Measurements from ENCODE around the gene HSD11B1L.

HSD11B1L gene

GRCh38 chr19:5692723-5693194 is 11.9 kb downstream of the HSD11B1L start:
- in situ Hi-C loops (cut with HindIII; ENCODE audit: low pct_unique_long_range_greater_than_20kb, low sequenced_read_pairs), result no loop called here
- no peak for TF ChIP-seq JUND (IDR thresholded peaks at IDR 0.05; ENCODE audit: low read depth)
- no peak for DNase-seq (ENCODE audit: low read depth in 1 of 2, low spot score in 1 of 2)

- no peak for DNase-seq (ENCODE audit: low read depth in 1 of 2, low spot score in 1 of 2)
- no peak for TF ChIP-seq JUND (IDR thresholded peaks at IDR 0.05; ENCODE audit: low read depth)
These were observed 12.7 kb downstream of the HSD11B1L start for GRCh38 chr19:5693195-5694166.

GRCh38 chr19:5694167-5694955 is 13.5 kb downstream of the HSD11B1L start:
- no peak for TF ChIP-seq JUND (IDR thresholded peaks at IDR 0.05; ENCODE audit: low read depth)
- DNase-seq (ENCODE audit: low read depth in 1 of 2, low spot score in 1 of 2), result no peak
- in situ Hi-C loops (cut with HindIII; ENCODE audit: low pct_unique_long_range_greater_than_20kb, low sequenced_read_pairs), result no loop called here

More at GRCh38 chr19:5693195-5694166, 12.7 kb downstream of the HSD11B1L start:
- in situ Hi-C loops (cut with HindIII; ENCODE audit: low pct_unique_long_range_greater_than_20kb, low sequenced_read_pairs), result no loop called here

GRCh38 chr19:5694956-5695648 is 14.3 kb downstream of the HSD11B1L start:
- no peak for DNase-seq (ENCODE audit: low read depth in 1 of 2, low spot score in 1 of 2)
- in situ Hi-C loops (cut with HindIII; ENCODE audit: low pct_unique_long_range_greater_than_20kb, low sequenced_read_pairs), result no loop called here

GRCh38 chr19:5695649-5696195 is 14.9 kb downstream of the HSD11B1L start:
- TF ChIP-seq JUND (IDR thresholded peaks at IDR 0.05; ENCODE audit: low read depth), result no peak
- DNase-seq (ENCODE audit: low read depth in 1 of 2, low spot score in 1 of 2), result no peak
- in situ Hi-C loops (cut with HindIII; ENCODE audit: low pct_unique_long_range_greater_than_20kb, low sequenced_read_pairs), result no loop called here

More at GRCh38 chr19:5694956-5695648, 14.3 kb downstream of the HSD11B1L start:
- TF ChIP-seq JUND (IDR thresholded peaks at IDR 0.05; ENCODE audit: low read depth), result no peak

- in situ Hi-C loops (cut with HindIII; ENCODE audit: low pct_unique_long_range_greater_than_20kb, low sequenced_read_pairs), result no loop called here
- no peak for DNase-seq (ENCODE audit: low read depth in 1 of 2, low spot score in 1 of 2)
- TF ChIP-seq JUND (IDR thresholded peaks at IDR 0.05; ENCODE audit: low read depth), result no peak
These were observed 15.6 kb downstream of the HSD11B1L start for GRCh38 chr19:5696196-5697021.

GRCh38 chr19:5697022-5697889 is 16.4 kb downstream of the HSD11B1L start:
- no peak for TF ChIP-seq JUND (IDR thresholded peaks at IDR 0.05; ENCODE audit: low read depth)
- no peak for DNase-seq (ENCODE audit: low read depth in 1 of 2, low spot score in 1 of 2)
- in situ Hi-C loops (cut with HindIII; ENCODE audit: low pct_unique_long_range_greater_than_20kb, low sequenced_read_pairs), result no loop called here

GRCh38 chr19:5697890-5698634 is 17.2 kb downstream of the HSD11B1L start:
- no peak for TF ChIP-seq JUND (IDR thresholded peaks at IDR 0.05; ENCODE audit: low read depth)
- in situ Hi-C loops (cut with HindIII; ENCODE audit: low pct_unique_long_range_greater_than_20kb, low sequenced_read_pairs), result no loop called here
- no peak for DNase-seq (ENCODE audit: low read depth in 1 of 2, low spot score in 1 of 2)

GRCh38 chr19:5698635-5699422 is 18.0 kb downstream of the HSD11B1L start:
- no peak for TF ChIP-seq JUND (IDR thresholded peaks at IDR 0.05; ENCODE audit: low read depth)
- in situ Hi-C loops (cut with HindIII; ENCODE audit: low pct_unique_long_range_greater_than_20kb, low sequenced_read_pairs), result no loop called here
- no peak for DNase-seq (ENCODE audit: low read depth in 1 of 2, low spot score in 1 of 2)
